GM20000 (cell line): ENCODE results near the gene ASNSD1.
"Not testable (repeated sequence)": the region's sequence is repeated elsewhere in the genome, so short reads cannot be mapped to it uniquely, and the experiment has no call there.

Experiments used
- DNase-seq: peaks from one replicate; pipeline ENCODE4 v3.0.0; 2012; ENCODE audit warnings: low spot score
- CTCF ChIP-seq: IDR thresholded peaks from 2 replicates; pipeline ENCODE4 v1.5.1; 2012; ENCODE audit warnings: mild to moderate bottlenecking, control low read depth; ENCODE audit errors: extremely low read depth, missing control alignments

Gene ASNSD1

GRCh38 chr2:189648846-189649509 lies 12.3 kb upstream of the ASNSD1 start:
- no peak for TF ChIP-seq CTCF
- DNase-seq, result no peak

DNA sequence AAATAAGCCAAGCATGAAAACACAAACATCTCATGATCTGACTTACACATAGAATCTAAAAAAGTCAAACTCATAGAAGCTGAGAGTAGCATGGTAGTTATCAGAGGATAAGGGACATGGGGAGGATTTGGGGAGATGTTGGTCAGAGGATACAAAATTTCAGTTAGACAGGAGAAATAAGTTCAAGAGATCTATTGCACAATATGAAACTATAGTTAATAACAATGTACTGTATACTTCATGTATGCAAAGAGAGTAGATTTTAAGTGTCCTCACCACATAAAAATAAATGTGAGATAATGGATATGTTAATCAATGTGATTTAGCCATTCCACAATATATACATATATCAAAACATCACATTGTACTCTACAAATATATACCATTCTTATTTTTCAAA lies 10.0 kb upstream of the ASNSD1 start:
- no peak for TF ChIP-seq CTCF

DNA sequence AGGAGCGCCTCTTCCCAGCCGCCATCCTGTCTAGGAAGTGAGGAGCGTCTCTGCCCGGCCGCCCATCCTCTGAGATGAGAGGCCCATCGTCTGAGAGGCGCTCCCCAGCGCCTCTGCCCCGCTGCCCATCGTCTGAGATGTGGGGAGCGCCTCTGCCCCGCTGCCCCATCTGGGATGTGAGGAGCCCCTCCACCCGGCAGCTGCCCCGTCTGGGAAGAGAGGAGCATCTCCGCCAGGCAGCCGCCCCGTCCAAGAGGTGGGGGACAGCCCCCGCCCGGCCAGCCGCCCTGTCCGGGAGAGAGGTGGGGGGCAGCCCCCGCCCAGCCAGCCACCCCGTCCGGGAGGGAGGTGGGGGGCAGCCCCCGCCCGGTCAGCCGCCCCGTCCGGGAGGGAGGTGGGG lies 7.8 kb upstream of the ASNSD1 start:
- DNase-seq, result not testable (repeated sequence)

More for the DNA sequence above, 10.0 kb upstream of the ASNSD1 start:
- DNase-seq, result no peak

DNA sequence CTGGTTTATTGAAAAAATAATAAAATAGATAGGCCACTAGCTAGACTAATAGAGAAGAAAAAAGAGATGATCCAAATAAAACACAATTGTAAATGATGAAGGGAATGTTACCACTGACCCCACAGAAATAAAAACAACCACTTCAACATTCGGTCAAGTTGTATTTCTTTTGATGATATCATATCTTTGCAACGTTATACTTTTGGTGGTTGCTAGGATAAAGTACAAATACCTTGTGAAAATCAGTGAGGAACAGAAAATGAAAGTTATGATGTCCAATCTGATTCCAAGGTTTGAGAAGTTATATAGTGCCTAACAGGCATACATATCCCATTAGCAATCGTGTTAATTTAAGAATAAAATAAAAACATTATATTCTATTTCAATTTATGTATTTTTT lies 6.6 kb upstream of the ASNSD1 start:
- DNase-seq, result no peak

GRCh38 chr2:189657867-189658266 lies 3.4 kb upstream of the ASNSD1 start:
- TF ChIP-seq CTCF, result no peak
- peak; percentile 33 for DNase-seq

More for the DNA sequence above, 6.6 kb upstream of the ASNSD1 start:
- no peak for TF ChIP-seq CTCF

DNA sequence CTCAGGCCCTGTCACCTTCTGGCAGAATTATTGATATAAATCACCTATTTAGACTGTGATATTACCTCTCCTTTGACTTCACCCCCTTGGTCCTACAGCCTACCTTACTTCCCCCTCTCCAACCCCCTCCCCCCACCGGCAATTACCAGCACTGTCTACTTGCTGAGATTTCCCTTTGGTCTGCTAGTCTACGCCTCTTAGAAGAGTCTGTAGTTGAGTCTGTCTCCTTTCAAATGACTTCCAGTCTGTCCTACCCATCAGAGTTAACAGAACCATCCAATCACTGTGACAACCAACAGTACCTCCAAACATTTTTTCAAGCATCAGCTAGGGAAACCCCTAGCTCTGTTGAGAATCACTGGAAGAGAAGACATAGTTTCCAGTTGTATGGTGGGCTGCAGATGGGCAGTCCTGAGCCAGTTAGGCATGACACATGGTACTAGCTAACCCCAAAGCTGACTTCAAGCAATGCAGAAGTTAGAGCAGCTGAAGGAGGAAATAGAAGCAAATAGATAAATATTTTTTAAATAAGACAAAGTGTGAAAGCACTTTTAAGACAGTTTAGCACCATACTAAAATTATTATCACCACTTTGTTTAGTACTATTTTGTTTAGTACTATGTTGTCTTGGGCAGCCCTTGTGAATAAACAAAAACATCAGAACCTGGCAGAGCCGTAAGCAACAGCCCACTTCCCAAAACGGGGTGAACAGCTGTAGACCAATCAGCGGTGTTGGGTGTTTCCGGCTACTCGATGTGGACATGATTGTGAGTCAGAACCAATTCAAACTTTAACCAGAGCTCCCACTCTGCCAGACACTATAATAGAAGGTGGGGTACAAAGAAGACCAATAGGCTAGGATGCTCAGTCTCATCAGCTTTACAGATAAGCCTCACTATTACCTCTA lies 2.7 kb upstream of the ASNSD1 start:
- DNase-seq, result no peak
- no peak for TF ChIP-seq CTCF

DNA sequence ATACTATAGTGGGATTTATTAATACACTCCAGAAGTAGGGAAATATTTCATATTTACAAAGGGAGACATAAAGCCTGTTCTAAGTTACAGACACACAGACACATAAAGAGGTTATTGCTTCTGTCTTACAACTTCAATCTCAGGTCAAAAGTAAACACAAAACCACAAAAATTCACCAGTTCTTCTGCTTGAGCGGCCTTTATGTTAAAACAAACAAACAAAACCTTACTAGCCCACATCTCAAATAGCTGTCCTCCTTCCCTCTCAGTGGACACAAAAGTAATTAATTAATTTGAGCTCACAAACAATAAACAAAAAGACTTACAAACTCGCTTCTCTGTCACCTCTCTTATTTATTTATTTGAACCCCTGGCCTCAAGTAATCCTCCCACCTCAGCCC lies 1.5 kb upstream of the ASNSD1 start:
- no peak for TF ChIP-seq CTCF

More for the DNA sequence above, 1.5 kb upstream of the ASNSD1 start:
- no peak for DNase-seq
